Stimulated activated CD4-positive, alpha-beta T cell treated with anti-CD3 and anti-CD28 coated beads, Interleukin-4, amount 100 ng/mL, for 24 hours (primary cell): ENCODE measurements around the gene LIX1L.

Experiments
- DNase-seq: peaks from one replicate; pipeline ENCODE4 v3.0.0-alpha.2; 2020

The LIX1L gene

GRCh38 chr1:145985129-145985501, 27.3 kb upstream of the LIX1L start:
- no peak for DNase-seq

- no peak for DNase-seq
These were observed 26.4 kb upstream of the LIX1L start for GRCh38 chr1:145983960-145984830.

GRCh38 chr1:145983206-145983675, 25.4 kb upstream of the LIX1L start:
- no peak for DNase-seq

GRCh38 chr1:145982010-145982723, 24.4 kb upstream of the LIX1L start:
- DNase-seq = no peak

- DNase-seq = no peak
These were observed 22.7 kb upstream of the LIX1L start for GRCh38 chr1:145980457-145980994.

- DNase-seq = no peak
These were observed 22.1 kb upstream of the LIX1L start for GRCh38 chr1:145979746-145980456.

- peak; percentile 87 for DNase-seq
These were observed 21.3 kb upstream of the LIX1L start for GRCh38 chr1:145978854-145979745.

- no peak for DNase-seq
These were observed 20.6 kb upstream of the LIX1L start for GRCh38 chr1:145978471-145978853.

- DNase-seq = peak; percentile 77
These were observed 20.0 kb upstream of the LIX1L start for GRCh38 chr1:145977486-145978470.

GRCh38 chr1:145977016-145977415, 19.2 kb upstream of the LIX1L start:
- DNase-seq = no peak

GRCh38 chr1:145975216-145975615, 17.4 kb upstream of the LIX1L start:
- DNase-seq = no peak

- no peak for DNase-seq
These were observed 16.9 kb upstream of the LIX1L start for GRCh38 chr1:145974721-145975120.

- no peak for DNase-seq
These were observed 14.8 kb upstream of the LIX1L start for GRCh38 chr1:145972580-145972979.

GRCh38 chr1:145967288-145967687, 9.5 kb upstream of the LIX1L start:
- DNase-seq = no peak

GRCh38 chr1:145965119-145965744, 7.4 kb upstream of the LIX1L start:
- no peak for DNase-seq

GRCh38 chr1:145964328-145965118, 6.7 kb upstream of the LIX1L start, which contains the start of the genes ANKRD34A and POLR3GL:
Gene ANKRD34A, minus strand, starts transcription at chr1:145964575. Its CDS starts 2,816 bp downstream, at chr1:145961759.
Gene POLR3GL, plus strand, starts transcription at chr1:145964690. Its CDS starts 10,176 bp downstream, at chr1:145974866.
- peak; percentile 93 for DNase-seq

- no peak for DNase-seq
These were observed 5.6 kb upstream of the LIX1L start for GRCh38 chr1:145963265-145964019.
